OCI-LY7 (cell line): ENCODE measurements around the gene LRIT1.

Experiments
- CTCF ChIP-seq: fragments of 200-600 bp; sonication (generic); conservative IDR thresholded peaks from 2 replicates; pipeline ENCODE4 v1.5.1; 2014; ENCODE audit warnings: mild to moderate bottlenecking, antibody characterized with exemption, low read length, moderate library complexity, mixed read lengths
- EZH2phosphoT487 ChIP-seq: fragments of 200-600 bp; sonication (generic); IDR thresholded peaks from 2 replicates; pipeline ENCODE4 v1.6.1; 2018; ENCODE audit warnings: low read depth, borderline replicate concordance, mild to moderate bottlenecking, mixed run types, antibody characterized with exemption, low read length, moderate library complexity, mixed read lengths

- TF ChIP-seq CTCF (no peak), EZH2phosphoT487 (no peak)
These were observed 48.0 kb downstream of the LRIT1 start for GRCh38 chr10:84193327-84193726.
